Occipital lobe (tissue), 1 donor: ENCODE data around the gene TYR. TPM values are rescaled to one million over a fixed set of nuclear protein-coding genes. Genes with fewer than 3 reads are reported as not detected.

Source experiments
- total RNA-seq: library from RNA; depleted of rRNA; stranded (reverse); fragments of >200 nt; gene quantifications from one replicate; pipeline ENCODE4 v1.2.3, GENCODE V29; 2014

TYR gene
- total RNA-seq, 1 donor from 2014 or later, result not detected

Other genes with a start within 250 kb of the TYR start
- gene GRM5, start 111.9 kb upstream of the TYR start, total RNA-seq, result 175 TPM